Muscle of leg (tissue), 11 donors: ENCODE measurements around the gene SLC12A8. TPM values are rescaled to one million over a fixed set of nuclear protein-coding genes. Genes with fewer than 3 reads are reported as not detected.

Experiments
- DNase-seq: peaks from one replicate; pipeline ENCODE4 v3.0.0; 2013
- H3K27ac ChIP-seq: one replicate; pipeline ENCODE4 v1.5.1; 2013; ENCODE audit warnings: mild to moderate bottlenecking, low read length, control low read depth
- H3K27me3 ChIP-seq: one replicate; pipeline ENCODE4 v1.6.1; 2013; ENCODE audit warnings: low read length; ENCODE audit not compliant: control insufficient read depth, insufficient read depth
- H3K36me3 ChIP-seq: one replicate; pipeline ENCODE4 v1.6.1; 2013; ENCODE audit warnings: low read length; ENCODE audit not compliant: control insufficient read depth, insufficient read depth
- H3K4me1 ChIP-seq: one replicate; pipeline ENCODE4 v1.6.1; 2013; ENCODE audit warnings: low read length; ENCODE audit not compliant: control insufficient read depth, insufficient read depth
- H3K4me3 ChIP-seq: one replicate; pipeline ENCODE4 v1.5.1; 2013; ENCODE audit warnings: low read length, control low read depth
- H3K9me3 ChIP-seq: replicated peaks from 2 replicates; pipeline ENCODE4 v1.6.1; 2013; ENCODE audit warnings: low read depth, low read length; ENCODE audit not compliant: control insufficient read depth
- WGBS: methylation state at CpG from one replicate; pipeline ENCODE4 v1.1.5; 2013; ENCODE audit warnings: missing lambda C conversion rate; ENCODE audit not compliant: insufficient coverage; 5-methylcytosine and 5-hydroxymethylcytosine counted together
- polyA plus RNA-seq, 8 donors: library from polyadenylated mRNA; unstranded; fragments of 120-200 nt; gene quantifications; one replicate each; pipeline versions ENCODE4 v1.2.1 to v1.2.3, GENCODE V29; 2013; ENCODE audit warnings: inconsistent platforms in 1 of 8, low replicate concordance in 1 of 8; ENCODE audit not compliant: insufficient read length in 8 of 8, insufficient read depth in 1 of 8
- total RNA-seq: library from RNA; stranded (reverse); fragments of 120-200 nt; gene quantifications from one replicate; pipeline ENCODE4 v1.2.4, GENCODE V29; 2013

SLC12A8 gene
- total and polyA plus RNA-seq, 9 donors: 0.31 to 2.2 (median 0.68) TPM

- Histone ChIP-seq H3K4me3 (no peak overlapping the region), H3K9me3 (no peaks in the 10 kb centered on the region), H3K4me1 (peaks cover 56% of the 10 kb centered on the region), H3K36me3 (no peaks in the 10 kb centered on the region), H3K27ac (no peak overlapping the region), H3K27me3 (no peaks in the 10 kb centered on the region)
- WGBS: 85% methylated on average over 12 of the region's 12 CpGs
- DNase-seq: no peak
These were observed 70.1 kb downstream of the SLC12A8 start for GRCh38 chr3:125142420-125142778.

GRCh38 chr3:125141596-125142419 lies 70.7 kb downstream of the SLC12A8 start:
- peak overlapping the region; percentile 49 for H3K4me3 ChIP-seq
- H3K4me1 ChIP-seq: peaks cover 60% of the 10 kb centered on the region
- 3% methylated on average over 55 of the region's 61 CpGs for WGBS
- H3K27ac ChIP-seq: peak overlapping the region; percentile 62
- peak; percentile 69 for DNase-seq
- H3K36me3 ChIP-seq: no peaks in the 10 kb centered on the region
- no peaks in the 10 kb centered on the region for H3K27me3 ChIP-seq
- H3K9me3 ChIP-seq: no peaks in the 10 kb centered on the region

GRCh38 chr3:125140818-125141595 lies 71.5 kb downstream of the SLC12A8 start:
- Histone ChIP-seq H3K36me3 (no peaks in the 10 kb centered on the region), H3K4me1 (peaks cover 63% of the 10 kb centered on the region), H3K27ac (peak overlapping the region; percentile 62), H3K4me3 (peak overlapping the region; percentile 49), H3K27me3 (no peaks in the 10 kb centered on the region), H3K9me3 (no peaks in the 10 kb centered on the region)
- 47% methylated on average over 5 of the region's 19 CpGs for WGBS
- DNase-seq: no peak

GRCh38 chr3:125140011-125140817 lies 72.3 kb downstream of the SLC12A8 start:
- DNase-seq: no peak
- peaks cover 63% of the 10 kb centered on the region for H3K4me1 ChIP-seq
- H3K36me3 ChIP-seq: no peaks in the 10 kb centered on the region
- no peaks in the 10 kb centered on the region for H3K27me3 ChIP-seq
- WGBS: 85% methylated on average over 12 of the region's 12 CpGs
- no peak overlapping the region for H3K4me3 ChIP-seq
- no peaks in the 10 kb centered on the region for H3K9me3 ChIP-seq
- peak overlapping the region; percentile 62 for H3K27ac ChIP-seq

GRCh38 chr3:125139386-125139785 lies 73.2 kb downstream of the SLC12A8 start:
- no peak overlapping the region for H3K27ac ChIP-seq

GRCh38 chr3:125137358-125138033 lies 75.1 kb downstream of the SLC12A8 start:
- Histone ChIP-seq H3K27me3 (no peaks in the 10 kb centered on the region), H3K4me3 (no peak overlapping the region), H3K9me3 (no peaks in the 10 kb centered on the region), H3K27ac (peak overlapping the region; percentile 69), H3K4me1 (peaks cover 42% of the 10 kb centered on the region), H3K36me3 (no peaks in the 10 kb centered on the region)
- DNase-seq: peak; percentile 91
- 51% methylated on average over 12 of the region's 17 CpGs for WGBS

More at GRCh38 chr3:125139386-125139785, 73.2 kb downstream of the SLC12A8 start:
- Histone ChIP-seq H3K9me3 (no peaks in the 10 kb centered on the region), H3K27me3 (no peaks in the 10 kb centered on the region), H3K36me3 (no peaks in the 10 kb centered on the region), H3K4me3 (no peak overlapping the region), H3K4me1 (peaks cover 56% of the 10 kb centered on the region)
- 96% methylated on average over 3 of the region's 4 CpGs for WGBS
- no peak for DNase-seq

- H3K36me3 ChIP-seq: no peaks in the 10 kb centered on the region
- H3K4me3 ChIP-seq: no peak overlapping the region
- 29% methylated on average over 1 of the region's 7 CpGs for WGBS
- no peaks in the 10 kb centered on the region for H3K27me3 ChIP-seq
- DNase-seq: no peak
- H3K4me1 ChIP-seq: peaks cover 42% of the 10 kb centered on the region
- peak overlapping the region; percentile 59 for H3K27ac ChIP-seq
- H3K9me3 ChIP-seq: no peaks in the 10 kb centered on the region
These were observed 75.6 kb downstream of the SLC12A8 start for GRCh38 chr3:125136966-125137357.

- H3K36me3 ChIP-seq: no peaks in the 10 kb centered on the region
- peaks cover 42% of the 10 kb centered on the region for H3K4me1 ChIP-seq
- no peaks in the 10 kb centered on the region for H3K27me3 ChIP-seq
- H3K9me3 ChIP-seq: no peaks in the 10 kb centered on the region
- DNase-seq: no peak
- no peak overlapping the region for H3K4me3 ChIP-seq
- no peak overlapping the region for H3K27ac ChIP-seq
- WGBS: 84% methylated on average over 2 of the region's 4 CpGs
These were observed 76.0 kb downstream of the SLC12A8 start for GRCh38 chr3:125136515-125136914.

GRCh38 chr3:125134952-125135351 lies 77.6 kb downstream of the SLC12A8 start:
- no peak for DNase-seq
- H3K27ac ChIP-seq: no peak overlapping the region
- 100% methylated on average over 4 of the region's 6 CpGs for WGBS
- H3K4me3 ChIP-seq: no peak overlapping the region
- no peaks in the 10 kb centered on the region for H3K9me3 ChIP-seq
- no peaks in the 10 kb centered on the region for H3K27me3 ChIP-seq
- H3K36me3 ChIP-seq: no peaks in the 10 kb centered on the region
- H3K4me1 ChIP-seq: peaks cover 43% of the 10 kb centered on the region
